Esophagus squamous epithelium (tissue), 5 donors: ENCODE data around the gene ABCA6. TPM values are rescaled to one million over a fixed set of nuclear protein-coding genes. Genes with fewer than 3 reads are reported as not detected.

Source experiments
- DNase-seq: peaks from one replicate; lab custom pipeline; 2025; lab: John Stamatoyannopoulos, UW
- H3K27ac ChIP-seq, 4 donors: fragments of 200-600 bp; sonication (generic); one replicate each; pipeline ENCODE4 v1.5.1; 2016 to 2019; ENCODE audit warnings: mild to moderate bottlenecking in 1 of 4
- H3K27me3 ChIP-seq, 4 donors: fragments of 200-600 bp; sonication (generic); 1 replicate in 3 of 4; 2 replicates in 1 of 4; pipeline versions ENCODE4 v1.5.1 to v1.6.0; 2017 to 2021; ENCODE audit warnings: antibody characterized with exemption in 1 of 4
- H3K36me3 ChIP-seq, 3 donors: fragments of 200-600 bp; sonication (generic); one replicate each; pipeline ENCODE4 v1.5.1; 2016 to 2019
- H3K4me1 ChIP-seq, 3 donors: fragments of 200-600 bp; sonication (generic); one replicate each; pipeline ENCODE4 v1.5.1; 2017 to 2019
- H3K4me3 ChIP-seq, 4 donors: fragments of 200-600 bp; sonication (generic); 1 replicate in 3 of 4; 2 replicates in 1 of 4; pipeline ENCODE4 v1.5.1; 2016 to 2019; ENCODE audit warnings: mild to moderate bottlenecking in 2 of 4, moderate library complexity in 1 of 4
- H3K9me3 ChIP-seq, 3 donors: fragments of 200-600 bp; sonication (generic); one replicate each; pipeline ENCODE4 v1.5.1; 2016 to 2019
- CTCF ChIP-seq, 6 experiments: fragments of 450-650 bp in 4 of 6; fragments of 200-600 bp in 2 of 6; sonication (generic) in 2 of 6; IDR thresholded peaks; one replicate each; pipeline ENCODE4 v1.5.1; 2016 to 2019; ENCODE audit warnings: antibody characterized with exemption in 6 of 6, mild to moderate bottlenecking in 4 of 6, moderate library complexity in 4 of 6
- POLR2A ChIP-seq, 4 donors: fragments of 450-650 bp; IDR thresholded peaks; one replicate each; pipeline ENCODE4 v1.6.1; 2017; ENCODE audit warnings: antibody characterized with exemption in 4 of 4, mild to moderate bottlenecking in 4 of 4, moderate library complexity in 3 of 4
- WGBS, 2 donors: methylation state at CpG; one replicate each; pipeline ENCODE4 v1.1.5; 2018; 5-methylcytosine and 5-hydroxymethylcytosine counted together
- intact Hi-C: fragments of 100-400 bp; cut with DNase I; formaldehyde crosslinking; loops from one replicate; pipeline ENCODE4 v1.15.0; 2022
- total RNA-seq, 4 donors: library from RNA; depleted of rRNA; stranded (reverse); fragments of >200 nt; gene quantifications; one replicate each; pipeline ENCODE4 v1.1.0, GENCODE V29; 2016
- donor health status: DM: yes; HTN: yes; CAD: no.

ABCA6 gene
- total RNA-seq, 4 donors from 2014 or later, result 4.2 to 52.1 (median 8.9) TPM

GRCh38 chr17:69057280-69057679 lies 84.4 kb downstream of the ABCA6 start:
- peaks cover 0 to 5% (median 0%) of the 10 kb centered on the region in 3 donors for H3K4me1 ChIP-seq
- DNase-seq, result no peak
- no peaks in the 10 kb centered on the region for H3K27me3 ChIP-seq
- no peak overlapping the region for H3K27ac ChIP-seq
- TF ChIP-seq POLR2A (IDR thresholded peaks at IDR 0.05), result no peak
- TF ChIP-seq CTCF (IDR thresholded peaks at IDR 0.05), result no peak
- H3K36me3 ChIP-seq, result no peaks in the 10 kb centered on the region
- no peaks in the 10 kb centered on the region for H3K9me3 ChIP-seq
- H3K4me3 ChIP-seq, result no peak overlapping the region
- 56 to 70% methylated on average over 1 of the region's 1 CpG for WGBS, 2 donors
- intact Hi-C loops, result no loop called here

- no peak for TF ChIP-seq CTCF (IDR thresholded peaks at IDR 0.05)
- TF ChIP-seq POLR2A (IDR thresholded peaks at IDR 0.05), result no peak
- intact Hi-C loops, result no loop called here
Observed at GRCh38 chr17:69056179-69056823, 85.4 kb downstream of the ABCA6 start.

GRCh38 chr17:69055334-69055733 lies 86.4 kb downstream of the ABCA6 start:
- intact Hi-C loops, result no loop called here
- Histone ChIP-seq H3K27ac (no peak overlapping the region), H3K9me3 (no peaks in the 10 kb centered on the region), H3K36me3 (no peaks in the 10 kb centered on the region), H3K4me3 (no peak overlapping the region), H3K27me3 (no peaks in the 10 kb centered on the region), H3K4me1 (peaks cover 0 to 1% (median 0%) of the 10 kb centered on the region in 3 donors)
- DNase-seq, result no peak
- TF ChIP-seq CTCF (IDR thresholded peaks at IDR 0.05), result no peak
- TF ChIP-seq POLR2A (IDR thresholded peaks at IDR 0.05), result no peak
- WGBS, 2 donors, result 64 to 65% methylated on average over 2 of the region's 2 CpGs

More at GRCh38 chr17:69056179-69056823, 85.4 kb downstream of the ABCA6 start:
- no peaks in the 10 kb centered on the region for H3K27me3 ChIP-seq
- H3K4me1 ChIP-seq, result peaks cover 0 to 5% (median 0%) of the 10 kb centered on the region in 3 donors
- no peak overlapping the region for H3K4me3 ChIP-seq
- 73 to 85% methylated on average over 3 of the region's 3 CpGs for WGBS, 2 donors
- H3K9me3 ChIP-seq, result no peaks in the 10 kb centered on the region
- DNase-seq, result no peak
- no peaks in the 10 kb centered on the region for H3K36me3 ChIP-seq
- no peak overlapping the region for H3K27ac ChIP-seq

- H3K27ac ChIP-seq, result peak overlapping the region in 2 of 4 donors; percentile 30 to 39
- 79 to 81% methylated on average over 5 of the region's 5 CpGs for WGBS, 2 donors
- H3K36me3 ChIP-seq, result no peaks in the 10 kb centered on the region
- H3K9me3 ChIP-seq, result no peaks in the 10 kb centered on the region
- H3K4me3 ChIP-seq, result no peak overlapping the region
- H3K27me3 ChIP-seq, result no peaks in the 10 kb centered on the region
- intact Hi-C loops, result no loop called here
- H3K4me1 ChIP-seq, result peaks cover 0 to 15% (median 4%) of the 10 kb centered on the region in 3 donors
- no peak for TF ChIP-seq POLR2A (IDR thresholded peaks at IDR 0.05)
- TF ChIP-seq CTCF (IDR thresholded peaks at IDR 0.05), result no peak
- no peak for DNase-seq
Observed at GRCh38 chr17:69050999-69051775, 90.5 kb downstream of the ABCA6 start.

GRCh38 chr17:69048634-69049033 lies 93.1 kb downstream of the ABCA6 start:
- H3K9me3 ChIP-seq, result no peaks in the 10 kb centered on the region
- no peaks in the 10 kb centered on the region for H3K27me3 ChIP-seq
- H3K4me1 ChIP-seq, result peaks cover 0 to 15% (median 4%) of the 10 kb centered on the region in 3 donors
- no peak for DNase-seq
- TF ChIP-seq POLR2A (IDR thresholded peaks at IDR 0.05), result no peak
- no peak for TF ChIP-seq CTCF (IDR thresholded peaks at IDR 0.05)
- no peaks in the 10 kb centered on the region for H3K36me3 ChIP-seq
- WGBS, 2 donors, result 80 to 92% methylated on average over 2 of the region's 2 CpGs
- no peak overlapping the region for H3K27ac ChIP-seq
- no peak overlapping the region for H3K4me3 ChIP-seq
- intact Hi-C loops, result no loop called here
